HK-2 (cell line): ENCODE results near the gene SIK2.
A peak's percentile ranks its signal among the peaks of the same experiment; 100 is the strongest.

Source experiments
- DNase-seq: peaks from one replicate; pipeline ENCODE4 v3.0.0-alpha.2; 2018; ENCODE audit not compliant: unreplicated experiment

The SIK2 gene

DNA sequence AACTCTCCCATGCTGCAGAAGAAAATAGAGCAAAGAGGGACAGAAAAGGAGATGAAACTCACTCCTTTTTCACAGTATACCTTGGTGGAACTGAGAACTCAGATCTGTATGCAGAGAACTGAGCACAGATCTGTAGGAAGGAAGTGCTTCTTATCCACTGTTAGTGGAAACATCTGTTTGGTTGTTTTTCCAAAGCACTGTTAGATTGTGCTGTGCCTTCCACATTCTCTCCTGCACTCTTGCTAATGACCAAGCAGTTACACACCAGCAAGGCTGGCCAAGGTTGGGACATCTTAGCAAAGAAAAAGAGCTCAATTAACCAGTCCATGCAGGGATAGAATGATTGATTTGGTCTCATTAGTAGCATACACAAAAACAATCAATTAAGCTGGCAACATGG, 20.1 kb upstream of the SIK2 start:
- no peak for DNase-seq

DNA sequence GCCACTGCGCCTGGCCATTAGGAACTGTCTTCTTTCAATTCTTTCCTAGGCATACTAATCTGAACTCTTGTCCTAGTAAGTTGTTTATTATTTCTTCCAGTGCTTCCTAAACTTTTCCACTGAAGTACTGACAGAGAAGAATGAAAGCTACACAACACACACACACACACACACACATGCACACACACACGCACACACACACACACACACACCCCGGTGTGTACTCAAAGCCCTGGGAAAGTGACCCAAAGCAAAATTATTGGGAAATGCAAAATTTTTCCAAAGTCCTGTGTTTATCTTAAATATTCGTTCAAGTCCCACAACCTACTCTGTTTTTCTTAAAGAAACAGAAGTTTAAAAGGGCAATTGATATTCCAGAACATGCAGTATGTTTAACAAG, 19.4 kb upstream of the SIK2 start:
- no peak for DNase-seq

DNA sequence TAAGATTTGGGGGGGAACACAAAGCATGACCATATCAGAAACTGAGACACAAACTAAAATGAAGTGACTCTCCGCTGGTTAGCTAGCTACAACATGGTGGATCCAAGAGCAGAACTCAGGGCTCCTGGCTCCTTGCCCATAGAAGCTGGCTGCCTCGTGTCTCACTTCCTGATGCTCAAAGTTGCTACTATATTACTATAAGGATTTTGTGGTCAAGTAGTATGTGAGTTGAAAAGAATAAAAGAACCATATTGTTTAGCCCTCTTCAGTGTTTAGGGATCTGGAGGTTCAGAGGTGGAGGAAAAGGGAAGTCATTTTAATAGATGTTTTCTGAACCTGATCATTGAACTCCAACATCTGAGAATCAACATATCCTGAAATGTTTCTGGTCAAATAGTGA, 16.9 kb upstream of the SIK2 start:
- DNase-seq, result no peak

DNA sequence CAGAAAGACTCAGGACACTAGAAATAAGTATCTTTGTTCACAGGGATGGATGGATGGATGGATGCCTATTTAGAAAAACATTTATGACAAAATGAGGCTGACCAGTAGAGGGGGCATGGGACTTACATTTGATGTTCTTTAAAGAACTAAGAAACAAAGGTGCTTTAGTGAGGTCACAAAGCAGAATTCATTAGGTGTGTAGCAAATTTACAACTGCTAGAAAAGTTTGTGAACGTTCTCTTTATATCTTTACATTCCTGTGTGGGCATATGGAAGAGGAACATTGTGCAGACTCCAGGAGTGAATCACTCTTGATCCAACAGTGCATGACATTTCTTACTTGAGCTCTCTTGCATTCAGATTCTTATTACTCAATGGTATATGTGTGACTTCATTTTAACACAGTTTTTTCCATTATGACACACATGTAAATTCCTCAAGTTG, 15.8 kb upstream of the SIK2 start:
- DNase-seq, result no peak

DNA sequence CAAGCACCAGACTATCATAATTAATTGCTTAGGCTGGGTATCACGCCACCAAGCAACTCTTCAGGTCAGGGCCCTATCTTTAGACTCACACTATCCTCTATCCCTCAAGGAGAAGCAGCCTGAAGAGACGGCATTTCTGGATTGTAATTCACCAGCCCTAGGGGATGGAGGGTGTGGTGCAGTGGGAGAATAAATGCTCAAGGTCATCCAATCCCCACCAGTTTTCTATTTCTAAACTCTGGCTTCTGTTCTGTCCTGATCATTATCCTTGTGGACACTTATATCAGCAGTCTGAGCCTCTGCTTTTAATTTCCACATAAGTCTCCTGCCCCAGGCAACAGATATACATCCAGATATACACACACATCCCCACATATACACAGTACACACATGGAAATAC, 13.1 kb upstream of the SIK2 start:
- DNase-seq, result no peak

DNA sequence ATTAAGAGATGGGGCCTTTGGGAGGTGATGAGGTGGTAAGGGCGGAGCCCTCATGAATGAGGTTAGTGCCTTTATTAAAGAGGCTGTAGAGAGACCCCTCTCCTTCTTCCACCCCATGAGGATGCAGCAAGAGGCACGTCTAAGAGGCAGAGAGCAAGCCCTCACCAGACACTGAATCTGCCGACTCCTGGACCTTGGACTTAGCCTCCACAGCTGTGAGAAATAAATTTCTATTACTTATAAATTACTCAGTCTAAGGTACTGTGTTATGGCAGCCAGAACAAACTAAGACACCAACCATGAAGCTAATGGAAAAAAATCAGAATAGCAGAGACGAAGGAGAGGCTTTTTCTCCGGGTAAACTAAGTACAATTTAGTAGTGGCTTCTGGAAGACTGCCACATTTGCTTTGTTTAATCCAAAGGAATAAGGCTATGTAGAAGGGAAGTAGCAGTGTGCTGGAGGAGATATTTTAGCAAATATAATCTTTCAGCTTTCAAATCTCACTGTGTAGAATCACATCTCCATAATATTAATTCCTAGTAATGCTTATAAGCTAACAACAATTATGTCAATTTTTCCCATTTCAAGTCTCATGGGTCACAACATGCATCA, 12.3 kb upstream of the SIK2 start:
- no peak for DNase-seq

DNA sequence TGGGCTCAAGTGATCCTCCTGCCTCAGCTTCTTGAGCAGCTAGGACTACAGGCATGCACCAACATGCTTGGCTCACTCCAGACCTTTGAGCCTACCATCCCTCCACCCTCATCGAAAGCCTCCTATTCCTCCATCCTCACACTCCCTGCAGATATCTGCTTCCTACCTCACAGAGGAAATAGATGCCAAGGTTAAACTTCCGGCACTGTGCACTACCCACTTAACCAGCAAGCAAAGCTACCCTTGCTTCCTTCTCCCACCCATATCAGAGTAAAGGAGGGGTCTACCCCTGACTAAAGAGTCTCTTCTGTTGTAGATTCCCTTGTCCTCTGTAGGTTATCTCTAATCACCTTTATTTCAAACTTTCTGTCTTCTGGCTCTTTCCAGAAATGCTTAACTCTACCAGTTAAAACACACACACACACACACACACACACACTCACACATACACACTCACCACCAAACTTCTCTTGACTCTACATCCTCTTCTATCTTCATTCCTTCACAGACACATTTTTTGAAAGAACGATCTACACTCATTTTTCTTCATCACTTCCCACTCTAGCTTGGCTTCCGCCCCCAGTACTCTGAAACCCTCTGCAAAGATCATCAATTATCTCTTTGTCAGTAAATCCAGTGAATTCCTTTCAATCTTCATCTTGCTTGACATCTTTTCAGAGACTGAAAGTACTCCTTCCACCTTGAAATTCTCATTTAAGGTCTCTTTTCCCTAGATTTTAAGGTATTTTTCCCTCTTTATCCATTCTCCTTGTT, 10.9 kb upstream of the SIK2 start:
- no peak for DNase-seq

DNA sequence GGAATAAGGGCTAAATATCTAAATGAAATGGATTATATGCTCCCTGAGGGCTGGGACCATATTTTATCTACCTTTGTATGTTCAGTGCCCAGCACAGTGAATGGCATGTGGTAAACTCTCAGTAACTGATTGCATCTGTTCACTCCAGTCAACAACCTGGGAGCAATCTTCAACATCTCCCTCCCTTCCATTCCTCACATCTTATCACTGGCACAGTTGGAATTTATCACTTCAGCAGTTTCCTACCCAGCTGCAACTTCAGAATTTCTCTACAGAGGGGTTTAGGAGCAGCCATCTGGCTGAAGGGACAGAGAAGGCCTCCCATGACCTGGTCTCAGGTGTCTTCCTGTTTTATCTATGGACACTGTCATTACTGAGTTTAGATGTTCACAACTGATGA, 9.8 kb upstream of the SIK2 start:
- DNase-seq, result no peak

DNA sequence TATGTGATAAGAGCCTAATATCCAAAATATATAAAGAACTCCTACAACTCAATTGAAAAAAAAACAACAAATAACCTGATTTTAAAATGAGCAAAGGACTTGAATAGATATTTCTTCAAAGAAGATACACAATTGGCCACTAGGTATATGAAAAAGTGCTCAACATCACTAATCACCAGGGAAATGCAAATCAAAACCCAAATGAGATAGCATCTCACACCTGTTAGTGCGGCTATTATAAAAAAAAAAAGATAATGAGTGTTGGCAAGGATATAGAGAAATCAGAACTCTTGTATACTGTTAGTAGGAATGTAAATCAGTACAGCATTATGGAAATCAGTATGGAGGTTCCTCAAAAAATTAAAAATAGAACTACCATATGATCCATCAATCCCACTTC, 5.9 kb upstream of the SIK2 start:
- DNase-seq, result no peak

DNA sequence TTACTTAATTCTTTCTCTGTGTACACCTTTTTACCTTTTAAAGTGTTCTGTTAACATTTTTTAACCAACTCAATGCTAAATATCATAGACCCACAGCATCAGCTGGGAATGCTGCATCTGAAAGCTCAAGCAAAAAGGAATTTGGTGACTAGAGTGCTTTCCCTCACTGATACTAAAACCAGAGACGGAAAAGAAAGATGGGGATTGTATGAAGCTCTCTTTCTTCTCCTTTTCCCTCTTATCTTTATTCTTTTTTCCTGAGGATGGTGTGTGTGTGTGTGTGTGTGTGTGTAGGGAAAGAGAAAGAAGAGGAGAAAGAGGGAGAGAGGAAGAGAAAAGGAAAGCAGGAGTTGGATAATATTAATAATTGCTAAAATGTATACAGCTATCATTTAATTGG, 4.1 kb upstream of the SIK2 start:
- DNase-seq, result no peak

DNA sequence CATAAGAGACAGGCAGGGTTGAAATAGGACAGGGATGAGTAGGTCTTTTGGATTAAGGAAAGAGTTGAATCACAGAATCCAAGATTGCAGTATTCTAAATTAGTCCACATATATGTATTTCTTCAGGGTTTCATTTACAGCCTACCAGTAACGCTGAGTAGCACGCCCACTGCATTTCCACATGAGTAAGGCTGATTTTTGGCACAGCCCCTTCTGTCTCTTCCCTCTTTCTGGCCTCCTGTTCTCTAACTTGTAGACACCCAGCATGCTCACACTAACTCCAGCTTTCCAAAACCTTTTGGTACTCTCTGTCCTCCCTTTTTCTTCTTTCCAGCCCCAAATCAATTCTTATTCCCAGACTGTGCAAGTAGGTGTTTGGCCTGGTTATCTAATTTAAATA, 3.7 kb upstream of the SIK2 start:
- DNase-seq, result no peak

DNA sequence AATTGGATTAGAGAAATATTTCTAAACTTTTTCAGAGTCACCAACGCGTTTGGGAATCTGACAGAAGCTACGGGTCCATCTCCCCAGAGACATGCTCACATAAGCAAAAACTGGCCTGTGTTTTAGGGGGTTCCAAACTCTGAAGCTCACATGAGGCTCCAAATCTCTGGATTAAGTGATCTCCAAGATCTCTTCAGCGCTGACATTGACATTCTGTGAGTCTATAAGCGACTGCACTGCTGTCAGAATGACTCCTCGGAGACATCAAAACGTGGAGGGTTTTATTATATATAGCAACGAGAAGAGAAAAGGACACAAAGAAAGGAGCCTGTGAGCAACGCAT, 642 bp upstream of the SIK2 start:
- no peak for DNase-seq

DNA sequence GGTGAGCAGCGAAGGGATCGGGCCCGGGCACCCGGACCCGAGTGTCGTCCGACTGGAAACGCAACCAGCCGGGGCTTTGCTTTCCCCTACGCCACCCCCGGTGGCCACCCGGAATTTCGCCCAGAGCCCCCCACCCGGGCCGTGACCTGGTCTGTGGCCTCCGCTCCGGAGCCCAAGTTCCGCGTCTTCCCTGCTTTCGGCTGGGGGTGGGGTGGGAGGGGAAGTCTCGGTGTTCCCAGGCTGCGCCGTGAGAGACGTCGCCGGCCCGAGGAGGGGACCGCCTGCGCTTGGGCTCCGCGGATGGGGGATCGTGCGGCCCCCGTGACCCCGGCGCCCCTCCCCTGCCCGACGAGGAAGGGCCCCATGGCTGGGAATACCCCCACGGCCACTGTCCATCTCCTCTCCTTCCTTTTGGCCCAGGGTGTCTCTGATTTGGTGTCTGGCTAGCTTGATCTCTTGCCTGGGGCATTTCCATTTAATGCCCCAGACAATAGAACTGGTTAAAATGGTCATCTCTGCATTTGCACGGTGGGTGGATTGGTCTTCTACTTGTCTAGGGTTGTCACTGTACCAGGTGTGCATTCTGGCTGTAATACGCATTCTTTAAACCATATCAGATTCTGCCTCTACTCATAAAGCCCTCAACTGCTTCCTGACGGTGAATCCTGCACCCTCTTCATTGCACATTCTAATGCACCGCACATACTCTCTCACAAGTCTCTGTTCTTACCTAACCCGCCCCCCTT, 789 bp downstream of the SIK2 start:
- DNase-seq, result peak; percentile 33

DNA sequence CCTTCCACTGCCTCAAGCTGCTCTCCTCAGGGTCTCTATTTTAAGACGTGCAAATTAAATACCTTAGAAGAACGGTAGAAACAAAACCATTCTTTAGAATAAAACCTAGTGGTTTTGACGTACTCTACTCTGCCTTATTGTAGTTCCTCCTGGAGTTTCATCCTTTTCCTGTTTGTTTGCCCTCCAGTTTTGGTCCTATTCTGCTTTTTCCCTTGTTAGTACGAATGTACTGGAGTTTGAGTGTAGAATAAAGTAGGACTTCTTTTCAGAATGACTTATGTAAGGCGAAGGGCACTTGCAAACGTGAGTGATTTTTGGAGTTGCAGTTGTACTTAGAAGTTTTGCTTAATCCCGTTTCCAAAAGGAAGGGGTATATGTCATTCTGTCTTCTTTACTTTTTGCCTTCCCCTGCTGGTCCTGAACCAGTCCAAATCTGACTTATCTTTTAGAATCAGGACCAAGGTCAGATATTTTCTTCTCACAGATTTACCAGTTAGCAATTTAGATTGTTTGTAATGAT, 1.4 kb downstream of the SIK2 start:
- no peak for DNase-seq

DNA sequence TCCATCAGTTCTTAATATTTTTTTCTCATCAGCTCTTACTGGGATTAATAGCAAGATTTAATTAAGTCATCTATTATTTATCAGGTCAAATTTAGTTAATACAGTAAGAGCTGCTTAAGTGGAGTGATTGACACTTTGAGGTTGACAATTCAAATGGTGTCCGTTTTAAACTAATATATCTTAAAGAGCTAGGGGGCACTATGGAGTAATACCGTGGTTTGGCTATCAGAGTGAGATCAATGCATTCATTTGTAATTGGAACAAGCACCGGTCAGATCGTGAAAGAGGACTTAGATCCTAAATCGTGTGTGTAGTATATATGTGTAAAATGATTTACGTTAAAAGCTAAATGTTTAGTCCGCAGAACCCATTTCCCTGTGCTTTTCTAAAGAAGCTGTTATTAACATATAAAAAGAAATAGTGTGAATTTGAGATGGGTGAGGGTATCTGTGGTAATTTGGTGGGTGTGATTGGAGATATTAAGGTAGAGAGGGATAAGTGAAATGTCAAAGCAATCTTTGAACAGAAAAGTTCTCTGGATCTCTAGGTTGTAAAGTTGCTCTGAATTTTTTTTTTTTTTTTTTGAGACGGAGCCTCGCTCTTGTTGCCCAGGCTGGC, 2.3 kb downstream of the SIK2 start:
- no peak for DNase-seq

DNA sequence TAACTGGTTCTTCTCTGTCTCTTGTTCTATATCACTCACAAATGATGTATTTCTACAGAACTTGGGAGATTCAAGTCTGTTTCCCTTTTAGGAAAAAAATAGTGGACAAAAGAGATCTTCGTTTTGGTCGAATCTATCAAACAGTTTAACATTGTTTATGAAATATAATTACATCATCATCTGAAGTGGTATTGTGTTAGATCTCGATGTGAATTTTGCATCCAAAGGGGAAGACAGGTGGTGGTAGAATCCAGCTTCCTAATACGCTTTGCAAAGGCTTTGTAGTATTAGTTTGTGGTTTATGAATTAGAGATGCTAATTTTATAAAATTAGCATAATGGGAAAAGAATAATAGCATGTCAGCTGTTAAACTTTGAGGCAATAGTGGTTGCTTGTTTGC, 3.4 kb downstream of the SIK2 start:
- no peak for DNase-seq

DNA sequence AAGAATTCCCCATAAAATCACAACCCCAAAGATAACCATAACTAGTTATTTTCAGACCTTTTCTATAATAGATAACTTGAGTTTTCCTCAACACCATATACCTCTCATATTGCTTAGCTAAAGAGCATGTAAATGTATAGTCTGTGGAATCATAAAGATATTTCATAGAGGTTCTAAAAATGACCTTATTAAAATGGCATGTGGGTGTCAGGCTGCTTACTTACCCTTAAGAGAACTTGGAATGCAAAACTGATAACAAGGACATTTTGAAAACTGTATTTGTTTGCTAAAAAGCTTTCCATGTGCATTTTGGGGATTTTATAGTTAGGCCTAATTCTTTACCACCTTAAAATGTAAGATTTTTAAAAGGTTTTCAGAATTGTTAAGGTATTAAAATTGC, 4.7 kb downstream of the SIK2 start:
- DNase-seq, result no peak

DNA sequence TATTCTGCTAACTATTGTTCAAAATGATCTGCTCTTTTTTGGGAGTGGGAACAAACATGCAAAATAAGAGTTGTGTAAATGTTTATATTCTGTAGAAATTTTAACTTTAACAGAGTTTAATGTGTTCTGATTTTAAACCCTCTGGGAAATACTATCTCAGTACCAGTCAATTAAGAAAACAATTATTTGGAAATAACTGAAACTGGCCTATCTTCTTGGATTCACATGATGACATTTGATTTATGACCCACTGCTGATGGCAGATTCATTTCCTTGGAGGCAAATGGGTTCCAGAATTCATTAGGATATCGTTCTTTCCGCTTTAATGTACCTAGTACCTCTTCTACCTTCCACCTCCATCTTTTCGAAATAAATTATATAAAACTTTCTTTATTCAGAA, 5.5 kb downstream of the SIK2 start:
- no peak for DNase-seq

DNA sequence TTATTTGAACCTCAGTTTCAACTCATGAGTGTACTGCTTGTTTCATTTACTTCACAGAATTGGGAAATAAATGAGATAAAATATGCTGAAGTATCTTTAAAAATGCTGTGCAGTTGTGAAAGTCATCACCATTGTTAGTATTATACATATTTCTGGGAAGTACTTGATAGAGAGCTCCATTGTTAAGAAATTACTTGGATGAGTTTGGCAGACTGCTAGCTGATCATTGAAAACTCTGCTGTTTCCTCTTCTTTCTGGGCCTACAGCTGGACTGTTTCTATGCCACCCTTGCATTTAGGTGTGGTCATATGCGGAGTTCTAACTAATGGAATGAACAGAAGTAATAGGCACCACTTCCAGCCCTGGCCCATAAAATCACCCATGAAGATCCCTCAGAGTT, 10.0 kb downstream of the SIK2 start:
- no peak for DNase-seq

DNA sequence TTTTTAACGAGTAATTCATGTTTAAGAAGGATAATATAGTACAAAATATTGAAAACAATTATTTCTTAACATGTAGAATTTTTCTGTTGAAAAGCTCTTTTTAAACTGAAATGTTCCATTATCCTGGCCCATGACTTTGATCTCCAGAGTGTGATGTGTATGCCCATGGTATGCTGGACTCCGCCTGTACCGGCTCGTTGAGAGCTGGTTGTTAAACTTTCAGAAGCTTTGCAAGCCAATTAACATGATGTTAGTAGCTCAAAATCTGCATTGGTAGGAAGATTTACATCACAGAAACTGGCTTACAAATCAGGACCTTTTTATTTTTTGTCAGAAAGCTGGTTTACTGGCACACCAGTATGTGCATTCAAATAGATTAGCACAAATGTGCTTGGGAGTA, 15.0 kb downstream of the SIK2 start:
- no peak for DNase-seq

DNA sequence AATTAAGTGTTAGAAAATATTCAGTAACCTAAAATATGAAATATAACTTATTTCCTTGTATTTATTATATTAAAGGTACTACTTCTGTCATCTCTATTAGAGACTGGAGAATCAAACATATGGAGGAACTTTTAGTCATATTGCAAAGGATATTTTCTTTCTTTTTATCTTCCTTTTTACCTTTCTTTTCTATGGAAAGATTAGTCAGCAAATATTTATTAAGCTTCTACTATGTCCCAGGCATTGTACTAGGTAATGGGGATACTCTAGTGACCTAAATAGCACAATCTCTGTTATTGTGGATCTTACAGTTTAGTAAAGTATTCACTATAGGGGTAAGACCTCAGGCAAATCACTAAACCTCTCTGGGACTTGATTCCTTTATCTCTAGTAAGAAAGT, 18.3 kb downstream of the SIK2 start:
- no peak for DNase-seq

DNA sequence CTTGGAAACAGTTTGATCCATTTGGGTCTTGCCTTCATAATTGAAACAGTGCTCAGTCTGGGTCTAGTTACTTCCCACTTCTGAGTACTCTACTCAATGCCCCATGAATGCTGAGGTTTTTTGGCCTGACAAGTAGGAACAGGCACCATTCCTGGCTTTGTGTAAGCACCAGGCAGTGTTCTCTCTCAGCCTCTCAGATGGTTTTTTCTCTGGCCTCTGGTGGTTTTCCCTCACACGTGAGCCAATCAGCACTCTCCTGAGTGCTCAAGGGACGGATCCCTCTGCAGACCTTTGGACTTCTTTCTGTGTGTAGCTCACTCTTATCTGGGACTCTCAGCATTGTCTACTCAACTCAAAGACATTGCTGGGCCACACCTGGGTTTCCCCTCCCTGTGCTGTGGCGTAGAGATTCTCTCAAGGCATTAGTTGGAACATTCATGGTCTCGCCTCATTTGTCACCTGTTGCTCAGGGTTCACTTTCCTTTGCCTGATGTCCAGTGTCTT, 21.3 kb downstream of the SIK2 start:
- DNase-seq, result no peak
